ENCODE data around the gene GPX3.

- TF ChIP-seq CTCF (IDR thresholded peaks at IDR 0.05) (no peak), POLR2A (IDR thresholded peaks at IDR 0.05) (no peak)
Observed at GRCh38 chr5:151062405-151063141, 42.2 kb downstream of the GPX3 start.

All from testis (tissue), 2 donors.